B cell (primary cell): ENCODE results near the gene PLCXD1.

Experiments used
- EZH2 ChIP-seq: IDR thresholded peaks from 2 replicates; pipeline ENCODE4 v1.6.1; 2012; ENCODE audit warnings: borderline replicate concordance, low read depth, mild to moderate bottlenecking, moderate library complexity, low read length; ENCODE audit not compliant: insufficient read depth, poor library complexity, severe bottlenecking
- TF ChIP-seq, protein P1 (sequence below): fragments of 200-600 bp; IDR thresholded peaks from one replicate; pipeline ENCODE4 v1.8.0; 2022; ENCODE audit warnings: antibody characterized with exemption, mild to moderate bottlenecking

DNA sequence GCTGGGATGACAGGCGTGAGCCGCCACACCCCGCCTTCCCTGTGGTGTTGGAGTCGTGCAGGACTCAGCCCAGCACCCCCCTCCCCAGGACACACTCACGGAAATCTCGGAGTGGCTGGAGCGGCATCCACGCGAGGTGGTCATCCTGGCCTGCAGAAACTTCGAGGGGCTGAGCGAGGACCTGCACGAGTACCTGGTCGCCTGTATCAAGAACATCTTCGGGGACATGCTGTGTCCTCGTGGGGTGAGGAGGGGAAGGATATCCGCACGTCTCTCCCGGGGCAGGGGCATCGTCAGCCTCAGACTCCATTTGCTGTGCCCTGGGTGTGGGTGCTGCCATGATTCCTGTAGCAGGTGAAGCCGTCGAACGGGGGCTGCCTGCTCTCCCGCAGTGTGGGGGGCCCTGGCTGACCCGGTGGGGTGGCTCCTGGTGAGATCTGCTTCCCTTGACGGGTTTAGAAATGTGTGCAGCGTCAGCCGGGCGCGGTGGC, 10.3 kb downstream of the PLCXD1 start:
- TF ChIP-seq, protein P1, sequence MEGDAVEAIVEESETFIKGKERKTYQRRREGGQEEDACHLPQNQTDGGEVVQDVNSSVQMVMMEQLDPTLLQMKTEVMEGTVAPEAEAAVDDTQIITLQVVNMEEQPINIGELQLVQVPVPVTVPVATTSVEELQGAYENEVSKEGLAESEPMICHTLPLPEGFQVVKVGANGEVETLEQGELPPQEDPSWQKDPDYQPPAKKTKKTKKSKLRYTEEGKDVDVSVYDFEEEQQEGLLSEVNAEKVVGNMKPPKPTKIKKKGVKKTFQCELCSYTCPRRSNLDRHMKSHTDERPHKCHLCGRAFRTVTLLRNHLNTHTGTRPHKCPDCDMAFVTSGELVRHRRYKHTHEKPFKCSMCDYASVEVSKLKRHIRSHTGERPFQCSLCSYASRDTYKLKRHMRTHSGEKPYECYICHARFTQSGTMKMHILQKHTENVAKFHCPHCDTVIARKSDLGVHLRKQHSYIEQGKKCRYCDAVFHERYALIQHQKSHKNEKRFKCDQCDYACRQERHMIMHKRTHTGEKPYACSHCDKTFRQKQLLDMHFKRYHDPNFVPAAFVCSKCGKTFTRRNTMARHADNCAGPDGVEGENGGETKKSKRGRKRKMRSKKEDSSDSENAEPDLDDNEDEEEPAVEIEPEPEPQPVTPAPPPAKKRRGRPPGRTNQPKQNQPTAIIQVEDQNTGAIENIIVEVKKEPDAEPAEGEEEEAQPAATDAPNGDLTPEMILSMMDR = no peak
- TF ChIP-seq EZH2 = no peak
